IMR-90 (cell line): ENCODE data around the gene WEE1. TPM values are rescaled to one million over a fixed set of nuclear protein-coding genes. Genes with fewer than 3 reads are reported as not detected.

Experiments used
- ATAC-seq: fragments of 200-7000 bp; cut with Tn5 transposase; 2 replicates; pipeline ENCODE4 v1.9.1; 2020; ENCODE audit warnings: low read depth, mild to moderate bottlenecking, moderate library complexity
- BruUV-seq: library from RNA; stranded (reverse); fragments of 400-500 nt; replicated peaks from 2 replicates; lab custom pipeline; 2021; lab: Mats Ljungman, UMichigan
- CTCF ChIA-PET: fragments of 300-600 bp; formaldehyde crosslinking; extraction: SDS; loops from one replicate; lab custom pipeline; 2021; ENCODE audit warnings: antibody characterized with exemption; lab: Yijun Ruan, JAX
- POLR2A ChIA-PET: fragments of 300-600 bp; sonication (Branson Sonifier 250); formaldehyde crosslinking; loops from one replicate; lab custom pipeline; 2022; ENCODE audit warnings: antibody characterized with exemption; ENCODE audit not compliant: unreplicated experiment; lab: Charles Lee
- DNase-seq: peaks from one replicate; pipeline ENCODE4 v3.0.0; 2013
- H2AFZ ChIP-seq: replicated peaks from 2 replicates; pipeline ENCODE3; 2013; ENCODE audit warnings: low read length, mild to moderate bottlenecking; ENCODE audit not compliant: poor library complexity
- H2AK5ac ChIP-seq: 2 replicates; pipeline ENCODE4 v1.6.1; 2013; ENCODE audit warnings: low read depth, low read length, inconsistent platforms
- H2AK9ac ChIP-seq: replicated peaks from 2 replicates; pipeline ENCODE3; 2013; ENCODE audit warnings: mild to moderate bottlenecking, low read depth, low read length, moderate library complexity; ENCODE audit not compliant: poor library complexity
- H2BK120ac ChIP-seq: 2 replicates; pipeline ENCODE4 v1.6.1; 2013; ENCODE audit warnings: low read depth, low read length, inconsistent platforms
- H2BK15ac ChIP-seq: 3 replicates; pipeline ENCODE4 v1.6.1; 2013; ENCODE audit warnings: low read depth, low read length, inconsistent platforms
- H2BK20ac ChIP-seq: 2 replicates; pipeline ENCODE4 v1.6.1; 2013; ENCODE audit warnings: low read depth, mild to moderate bottlenecking, inconsistent platforms, low read length, moderate library complexity
- H2BK5ac ChIP-seq: 2 replicates; pipeline ENCODE4 v1.6.1; 2013; ENCODE audit warnings: mild to moderate bottlenecking, low read depth, low read length, inconsistent platforms; ENCODE audit not compliant: poor library complexity, severe bottlenecking
- H3K14ac ChIP-seq: replicated peaks from 2 replicates; pipeline ENCODE4 v1.6.1; 2013; ENCODE audit warnings: low read depth, low read length, inconsistent platforms
- H3K18ac ChIP-seq: 2 replicates; pipeline ENCODE4 v1.6.1; 2013; ENCODE audit warnings: low read depth, low read length, control low read depth
- H3K23ac ChIP-seq: 2 replicates; pipeline ENCODE4 v1.6.1; 2013; ENCODE audit warnings: low read depth, low read length, inconsistent platforms
- H3K27ac ChIP-seq: 2 replicates; pipeline ENCODE4 v1.5.1; 2013; ENCODE audit warnings: mild to moderate bottlenecking, control low read depth, low read length; ENCODE audit not compliant: insufficient read depth
- H3K27me3 ChIP-seq: 2 replicates; pipeline ENCODE4 v1.6.1; 2013; ENCODE audit warnings: low read length; ENCODE audit not compliant: control insufficient read depth, insufficient read depth
- H3K36me3 ChIP-seq: 2 replicates; pipeline ENCODE4 v1.6.1; 2013; ENCODE audit warnings: low read length, mixed read lengths; ENCODE audit not compliant: control insufficient read depth, insufficient read depth
- H3K4ac ChIP-seq: 2 replicates; pipeline ENCODE4 v1.6.1; 2013; ENCODE audit warnings: low read depth, low read length, inconsistent platforms
- H3K4me1 ChIP-seq: 2 replicates; pipeline ENCODE4 v1.6.1; 2013; ENCODE audit warnings: low read length, mixed read lengths; ENCODE audit not compliant: control insufficient read depth, insufficient read depth
- H3K4me2 ChIP-seq: 2 replicates; pipeline ENCODE4 v1.6.1; 2013; ENCODE audit warnings: low read depth, mild to moderate bottlenecking, control low read depth, low read length, moderate library complexity
- H3K4me3 ChIP-seq: 2 replicates; pipeline ENCODE4 v1.5.1; 2013; ENCODE audit warnings: low read depth, mild to moderate bottlenecking, control low read depth, low read length, moderate library complexity; ENCODE audit not compliant: insufficient read depth
- H3K56ac ChIP-seq: 2 replicates; pipeline ENCODE4 v1.6.1; 2013; ENCODE audit warnings: low read length, inconsistent platforms; ENCODE audit not compliant: insufficient read depth; ENCODE audit errors: extremely low read depth
- H3K79me1 ChIP-seq, 2 experiments: 2 replicates each; pipeline ENCODE4 v1.6.1; 2013; ENCODE audit warnings: low read length in 2 of 2, inconsistent platforms in 1 of 2, low read depth in 1 of 2
- H3K9ac ChIP-seq: 2 replicates; pipeline ENCODE4 v1.6.1; 2013; ENCODE audit warnings: low read depth, low read length, control low read depth
- H3K9me1 ChIP-seq: 2 replicates; pipeline ENCODE4 v1.6.1; 2013; ENCODE audit warnings: low read length, inconsistent platforms; ENCODE audit not compliant: insufficient read depth
- H3K9me3 ChIP-seq: 2 replicates; pipeline ENCODE4 v1.6.1; 2013; ENCODE audit warnings: low read length; ENCODE audit not compliant: control insufficient read depth, insufficient read depth
- H4K20me1 ChIP-seq: 2 replicates; pipeline ENCODE4 v1.6.1; 2013; ENCODE audit warnings: low read length, inconsistent platforms; ENCODE audit not compliant: insufficient read depth
- H4K5ac ChIP-seq: 2 replicates; pipeline ENCODE4 v1.6.1; 2013; ENCODE audit warnings: mild to moderate bottlenecking, low read depth, low read length, control low read depth
- H4K8ac ChIP-seq, 2 experiments: 2 replicates each; pipeline ENCODE4 v1.6.1; 2013; ENCODE audit warnings: low read depth in 2 of 2, low read length in 2 of 2, control low read depth in 1 of 2, inconsistent platforms in 1 of 2
- H4K91ac ChIP-seq: 2 replicates; pipeline ENCODE4 v1.6.1; 2013; ENCODE audit warnings: low read depth, low read length, inconsistent platforms; ENCODE audit not compliant: insufficient read depth
- BHLHE40 ChIP-seq: fragments of 150-350 bp; IDR thresholded peaks from 2 replicates; pipeline ENCODE4 v1.6.1; 2016; ENCODE audit warnings: mild to moderate bottlenecking, low read depth, low read length
- CEBPB ChIP-seq: IDR thresholded peaks from 2 replicates; pipeline ENCODE4 v1.6.1; 2012; ENCODE audit warnings: low read depth, low read length, improper control_type of control experiment
- CHD1 ChIP-seq: IDR thresholded peaks from 2 replicates; pipeline ENCODE4 v1.6.1; 2012; ENCODE audit warnings: low read depth, low read length, improper control_type of control experiment
- MAFK ChIP-seq: IDR thresholded peaks from 2 replicates; pipeline ENCODE4 v1.6.1; 2012; ENCODE audit warnings: low read depth, low read length, improper control_type of control experiment
- MAZ ChIP-seq: IDR thresholded peaks from 2 replicates; pipeline ENCODE4 v1.6.1; 2012; ENCODE audit warnings: low read depth, mild to moderate bottlenecking, low read length, improper control_type of control experiment, moderate library complexity, borderline replicate concordance
- MXI1 ChIP-seq: IDR thresholded peaks from 2 replicates; pipeline ENCODE4 v1.6.1; 2012; ENCODE audit warnings: low read depth, mild to moderate bottlenecking, low read length, moderate library complexity, borderline replicate concordance
- NFE2L2 ChIP-seq: fragments of 150-350 bp; IDR thresholded peaks from 2 replicates; pipeline ENCODE4 v1.6.1; 2016; ENCODE audit warnings: low read depth, mild to moderate bottlenecking, low read length
- POLR2A ChIP-seq: IDR thresholded peaks from 2 replicates; pipeline ENCODE4 v1.6.1; 2012; ENCODE audit warnings: mild to moderate bottlenecking, low read depth, low read length
- RAD21 ChIP-seq: IDR thresholded peaks from 2 replicates; pipeline ENCODE4 v1.6.1; 2012; ENCODE audit warnings: low read length, improper control_type of control experiment
- RCOR1 ChIP-seq: IDR thresholded peaks from 2 replicates; pipeline ENCODE4 v1.6.1; 2012; ENCODE audit warnings: mild to moderate bottlenecking, low read length, improper control_type of control experiment; ENCODE audit not compliant: insufficient replicate concordance
- RFX5 ChIP-seq: IDR thresholded peaks from 2 replicates; pipeline ENCODE4 v1.8.0; 2012; ENCODE audit warnings: low read depth, mild to moderate bottlenecking, low read length, moderate library complexity
- SMC3 ChIP-seq: fragments of 150-350 bp; IDR thresholded peaks from 2 replicates; pipeline ENCODE4 v1.6.1; 2016; ENCODE audit warnings: low read depth, mild to moderate bottlenecking, antibody characterized with exemption, low read length, moderate library complexity
- WGBS, 2 experiments: methylation state at CpG; one replicate each; pipeline versions ENCODE4 v1.1.5 to v1.1.7; 2013; ENCODE audit warnings: missing lambda C conversion rate in 2 of 2; ENCODE audit not compliant: insufficient read length in 1 of 2; ENCODE audit errors: extremely low coverage in 2 of 2; 5-methylcytosine and 5-hydroxymethylcytosine counted together
- dilution Hi-C: fragments of 300-500 bp; cut with HindIII; formaldehyde crosslinking; loops from one replicate; pipeline ENCODE4 v1.14.3; 2018; ENCODE audit warnings: low sequenced_read_pairs; ENCODE audit not compliant: unreplicated experiment
- in situ Hi-C: fragments of 300-500 bp; cut with MboI; formaldehyde crosslinking; loops from 3 replicates; pipeline ENCODE4 v1.14.3; 2019; ENCODE audit warnings: low sequenced_read_pairs, inconsistent platforms, mixed read lengths
- intact Hi-C: fragments of 100-400 bp; cut with micrococcal nuclease; formaldehyde crosslinking; loops from 2 replicates; pipeline ENCODE4 v1.10.0; 2022
- polyA plus RNA-seq, 3 experiments: library from polyadenylated mRNA; depleted of rRNA; stranded (reverse); fragments of >200 nt; gene quantifications; 2 replicates each; pipeline ENCODE4 v1.2.3, GENCODE V29; 2012; ENCODE audit warnings: low replicate concordance in 1 of 3
- total RNA-seq: library from RNA; depleted of rRNA; stranded (reverse); fragments of >200 nt; gene quantifications from 2 replicates; pipeline ENCODE4 v1.2.3, GENCODE V29; 2012
- TF ChIP-seq, protein P1 (sequence below): conservative IDR thresholded peaks from 2 replicates; pipeline ENCODE4 v1.5.1; 2012; ENCODE audit warnings: mild to moderate bottlenecking, low read depth, low read length, improper control_type of control experiment
- TF ChIP-seq, protein P2 (sequence below): fragments of 150-350 bp; IDR thresholded peaks from 2 replicates; pipeline ENCODE4 v1.6.1; 2017; ENCODE audit warnings: mild to moderate bottlenecking, antibody characterized with exemption, low read length, low read depth

WEE1 gene
- total and polyA plus RNA-seq, 2 of the 4 experiments (the other 2 are of a cell fraction): 26.5 to 29.2 TPM

DNA sequence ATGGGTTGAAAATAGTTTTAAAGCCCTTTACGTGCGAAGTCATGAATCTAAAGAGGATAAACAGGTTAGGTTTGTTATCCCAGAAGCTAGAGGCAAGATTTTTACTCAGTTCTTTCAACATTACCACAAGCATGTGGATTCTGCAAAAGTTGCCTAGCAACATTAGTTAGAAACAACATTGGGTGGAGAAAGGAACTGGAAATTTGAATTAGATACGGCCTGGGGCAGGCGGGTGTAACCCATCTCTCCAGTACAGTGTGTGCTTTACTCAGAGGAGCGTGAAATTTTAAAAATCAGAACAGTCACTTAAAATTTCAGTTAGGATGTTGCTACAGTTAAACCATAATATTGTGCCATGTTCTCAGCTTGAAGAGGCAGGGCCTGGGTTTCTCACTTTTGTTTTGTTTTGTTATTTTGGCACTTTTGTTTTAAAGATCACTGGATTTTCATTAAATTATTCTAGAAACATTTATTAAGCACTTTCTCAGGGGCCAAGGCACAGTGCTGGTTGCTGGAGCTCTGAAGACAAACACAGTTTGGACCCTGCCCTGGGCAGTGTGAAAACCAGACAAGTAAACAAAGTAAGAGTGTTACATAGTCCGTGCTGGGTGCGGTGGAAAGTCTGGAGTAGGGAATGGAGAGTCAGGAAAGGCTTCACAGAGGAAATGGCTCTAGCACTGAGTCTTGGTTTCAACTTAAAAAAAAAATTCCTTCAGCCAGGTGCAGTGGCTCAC, 4.4 kb upstream of the WEE1 start:
- H4K5ac ChIP-seq: peak overlapping the region; percentile 19; the same call in 1 of the 2 replicates
- in situ Hi-C loops: no loop called here
- H3K4me3 ChIP-seq: no peak overlapping the region
- DNase-seq (peak; percentile 89), ATAC-seq (peak; percentile 6; the same call in 1 of the 2 replicates)
- peak overlapping the region; percentile 37 for H3K27ac ChIP-seq
- H3K4ac ChIP-seq: peak overlapping the region; percentile 92
- peak overlapping the region; percentile 16; the same call in 1 of the 2 replicates for H3K23ac ChIP-seq
- peaks cover 13% of the 10 kb centered on the region for H3K9me1 ChIP-seq
- no peaks in the 10 kb centered on the region for H3K27me3 ChIP-seq
- H2BK20ac ChIP-seq: peak overlapping the region; percentile 73
- H2AFZ ChIP-seq: peak overlapping the region; percentile 52
- peak overlapping the region; percentile 82 for H3K56ac ChIP-seq
- peak overlapping the region; percentile 44 for H3K14ac ChIP-seq
- H2BK15ac ChIP-seq: peak overlapping the region; percentile 4; the same call in 2 of the 3 replicates
- peak overlapping the region; percentile 56 to 72 for H4K8ac ChIP-seq
- no peaks in the 10 kb centered on the region for H3K9me3 ChIP-seq
- peak overlapping the region; percentile 90 for H4K91ac ChIP-seq
- H2BK5ac ChIP-seq: peak overlapping the region; percentile 76
- no TSS peak for BruUV-seq
- WGBS, 2 experiments: no CpG with 5 or more reads among the region's 7 CpGs
- no peaks in the 10 kb centered on the region for H3K36me3 ChIP-seq
- H3K4me2 ChIP-seq: peak overlapping the region; percentile 58
- intact Hi-C loops: no loop called here
- dilution Hi-C loops: no loop called here
- peak overlapping the region; percentile 84 for H2AK5ac ChIP-seq
- CTCF ChIA-PET: interaction anchor here (0.7 kb wide), 1 partner anchor 18 kb away, joined by 3 read pairs; no protein-coding TSS in a partner anchor
- TF ChIP-seq, protein P1, sequence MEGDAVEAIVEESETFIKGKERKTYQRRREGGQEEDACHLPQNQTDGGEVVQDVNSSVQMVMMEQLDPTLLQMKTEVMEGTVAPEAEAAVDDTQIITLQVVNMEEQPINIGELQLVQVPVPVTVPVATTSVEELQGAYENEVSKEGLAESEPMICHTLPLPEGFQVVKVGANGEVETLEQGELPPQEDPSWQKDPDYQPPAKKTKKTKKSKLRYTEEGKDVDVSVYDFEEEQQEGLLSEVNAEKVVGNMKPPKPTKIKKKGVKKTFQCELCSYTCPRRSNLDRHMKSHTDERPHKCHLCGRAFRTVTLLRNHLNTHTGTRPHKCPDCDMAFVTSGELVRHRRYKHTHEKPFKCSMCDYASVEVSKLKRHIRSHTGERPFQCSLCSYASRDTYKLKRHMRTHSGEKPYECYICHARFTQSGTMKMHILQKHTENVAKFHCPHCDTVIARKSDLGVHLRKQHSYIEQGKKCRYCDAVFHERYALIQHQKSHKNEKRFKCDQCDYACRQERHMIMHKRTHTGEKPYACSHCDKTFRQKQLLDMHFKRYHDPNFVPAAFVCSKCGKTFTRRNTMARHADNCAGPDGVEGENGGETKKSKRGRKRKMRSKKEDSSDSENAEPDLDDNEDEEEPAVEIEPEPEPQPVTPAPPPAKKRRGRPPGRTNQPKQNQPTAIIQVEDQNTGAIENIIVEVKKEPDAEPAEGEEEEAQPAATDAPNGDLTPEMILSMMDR: no peak
- TF ChIP-seq BHLHE40 (no peak; the same call in 1 of the 2 replicates), RCOR1 (no peak), CEBPB (peak; percentile 37; the same call in 1 of the 2 replicates), MXI1 (peak; percentile 37; the same call in 1 of the 2 replicates), MAZ (peak; percentile 9; the same call in 1 of the 2 replicates), RAD21 (peak; percentile 13; the same call in 1 of the 2 replicates), RFX5 (peak; percentile 58; the same call in 1 of the 2 replicates), MAFK (no peak), POLR2A (peak; percentile 86), SMC3 (no peak), CHD1 (peak; percentile 63), NFE2L2 (no peak)
- TF ChIP-seq, protein P2, sequence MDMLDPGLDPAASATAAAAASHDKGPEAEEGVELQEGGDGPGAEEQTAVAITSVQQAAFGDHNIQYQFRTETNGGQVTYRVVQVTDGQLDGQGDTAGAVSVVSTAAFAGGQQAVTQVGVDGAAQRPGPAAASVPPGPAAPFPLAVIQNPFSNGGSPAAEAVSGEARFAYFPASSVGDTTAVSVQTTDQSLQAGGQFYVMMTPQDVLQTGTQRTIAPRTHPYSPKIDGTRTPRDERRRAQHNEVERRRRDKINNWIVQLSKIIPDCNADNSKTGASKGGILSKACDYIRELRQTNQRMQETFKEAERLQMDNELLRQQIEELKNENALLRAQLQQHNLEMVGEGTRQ: no peak
- no peak overlapping the region for H2AK9ac ChIP-seq
- POLR2A ChIA-PET: no interaction called here
- peak overlapping the region; percentile 31; the same call in 1 of the 2 replicates for H3K18ac ChIP-seq
- peak overlapping the region; percentile 33; the same call in 1 of the 2 replicates for H3K9ac ChIP-seq
- H2BK120ac ChIP-seq: peak overlapping the region; percentile 93
- peaks cover 3 to 32% of the 10 kb centered on the region in 2 experiments; a peak in 3 of 4 replicates for H3K79me1 ChIP-seq
- H4K20me1 ChIP-seq: no peaks in the 10 kb centered on the region
- H3K4me1 ChIP-seq: peaks cover 8% of the 10 kb centered on the region
